WTC11 (cell line): ENCODE measurements around the gene PIGR.

ENCODE experiments used
- ATF1 ChIP-seq: sonication (generic); formaldehyde crosslinking; IDR thresholded peaks from 2 replicates; pipeline ENCODE4 v1.8.1; 2023; ENCODE audit warnings: mild to moderate bottlenecking, moderate library complexity, missing genetic modification reagents
- NFE2L1 ChIP-seq: sonication (generic); formaldehyde crosslinking; IDR thresholded peaks from 2 replicates; pipeline ENCODE4 v1.8.1; 2023; ENCODE audit warnings: missing genetic modification reagents
- ZNF121 ChIP-seq: sonication (generic); formaldehyde crosslinking; IDR thresholded peaks from 2 replicates; pipeline ENCODE4 v1.8.0; 2023; ENCODE audit warnings: missing genetic modification reagents
- ZNF263 ChIP-seq: sonication (generic); formaldehyde crosslinking; IDR thresholded peaks from 2 replicates; pipeline ENCODE4 v1.8.1; 2022; ENCODE audit warnings: low read depth, mild to moderate bottlenecking, moderate library complexity, missing genetic modification reagents
- TF ChIP-seq, protein P1 (sequence below): fragments of 200-600 bp; IDR thresholded peaks from 2 replicates; pipeline ENCODE4 v1.8.0; 2022; ENCODE audit warnings: antibody characterized with exemption
- TF ChIP-seq, protein P2 (sequence below): sonication (generic); formaldehyde crosslinking; IDR thresholded peaks from 2 replicates; pipeline ENCODE4 v1.8.1; 2023; ENCODE audit warnings: mild to moderate bottlenecking, missing genetic modification reagents, moderate library complexity

DNA sequence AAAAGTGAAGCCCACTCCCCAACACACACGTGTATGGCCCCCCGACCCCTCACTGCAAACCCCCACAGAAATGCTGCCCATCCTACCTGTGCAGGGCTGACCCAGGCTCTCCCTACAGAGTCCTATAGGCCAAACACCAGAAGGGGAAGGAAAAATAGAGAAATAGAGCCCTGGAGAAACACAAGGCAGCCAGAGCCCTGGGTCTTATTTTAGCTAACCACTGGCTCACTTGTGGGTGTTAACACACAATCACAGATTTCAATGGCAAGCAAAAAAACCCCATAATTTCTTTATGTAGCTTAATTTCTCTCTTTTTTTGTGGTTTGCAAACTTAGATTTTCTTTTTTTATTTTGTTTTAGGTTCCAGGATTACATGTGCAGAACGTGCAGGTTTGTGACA, 989 bp upstream of the PIGR start:
- TF ChIP-seq ZNF263, result no peak
- TF ChIP-seq, protein P1, sequence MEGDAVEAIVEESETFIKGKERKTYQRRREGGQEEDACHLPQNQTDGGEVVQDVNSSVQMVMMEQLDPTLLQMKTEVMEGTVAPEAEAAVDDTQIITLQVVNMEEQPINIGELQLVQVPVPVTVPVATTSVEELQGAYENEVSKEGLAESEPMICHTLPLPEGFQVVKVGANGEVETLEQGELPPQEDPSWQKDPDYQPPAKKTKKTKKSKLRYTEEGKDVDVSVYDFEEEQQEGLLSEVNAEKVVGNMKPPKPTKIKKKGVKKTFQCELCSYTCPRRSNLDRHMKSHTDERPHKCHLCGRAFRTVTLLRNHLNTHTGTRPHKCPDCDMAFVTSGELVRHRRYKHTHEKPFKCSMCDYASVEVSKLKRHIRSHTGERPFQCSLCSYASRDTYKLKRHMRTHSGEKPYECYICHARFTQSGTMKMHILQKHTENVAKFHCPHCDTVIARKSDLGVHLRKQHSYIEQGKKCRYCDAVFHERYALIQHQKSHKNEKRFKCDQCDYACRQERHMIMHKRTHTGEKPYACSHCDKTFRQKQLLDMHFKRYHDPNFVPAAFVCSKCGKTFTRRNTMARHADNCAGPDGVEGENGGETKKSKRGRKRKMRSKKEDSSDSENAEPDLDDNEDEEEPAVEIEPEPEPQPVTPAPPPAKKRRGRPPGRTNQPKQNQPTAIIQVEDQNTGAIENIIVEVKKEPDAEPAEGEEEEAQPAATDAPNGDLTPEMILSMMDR, result no peak
- no peak for TF ChIP-seq ATF1 (CRISPR knock-in tag)
- TF ChIP-seq ZNF121, result no peak
- TF ChIP-seq, protein P2, sequence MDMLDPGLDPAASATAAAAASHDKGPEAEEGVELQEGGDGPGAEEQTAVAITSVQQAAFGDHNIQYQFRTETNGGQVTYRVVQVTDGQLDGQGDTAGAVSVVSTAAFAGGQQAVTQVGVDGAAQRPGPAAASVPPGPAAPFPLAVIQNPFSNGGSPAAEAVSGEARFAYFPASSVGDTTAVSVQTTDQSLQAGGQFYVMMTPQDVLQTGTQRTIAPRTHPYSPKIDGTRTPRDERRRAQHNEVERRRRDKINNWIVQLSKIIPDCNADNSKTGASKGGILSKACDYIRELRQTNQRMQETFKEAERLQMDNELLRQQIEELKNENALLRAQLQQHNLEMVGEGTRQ (CRISPR knock-in tag), result no peak
- no peak for TF ChIP-seq NFE2L1
